ENCODE data around the gene FREM1.

FREM1 gene

GRCh38 chr9:14866200-14866749 lies 44.0 kb downstream of the FREM1 start:
- no peak overlapping the region for H3K4me3 ChIP-seq (ENCODE audit: low read depth in 1 of 2, low read length in 2 of 2)
- peak overlapping the region; percentile 48 for H3K27ac ChIP-seq (ENCODE audit: low read depth, low read length)
- H3K27me3 ChIP-seq (ENCODE audit: control insufficient read depth in 1 of 2, insufficient read depth in 2 of 2, low read length in 2 of 2) = no peaks in the 10 kb centered on the region
- peaks cover 6% of the 10 kb centered on the region for H3K36me3 ChIP-seq (ENCODE audit: insufficient read depth, low read length)
- peaks cover 58% of the 10 kb centered on the region for H3K4me1 ChIP-seq (ENCODE audit: insufficient read depth, low read length)
- H3K9me3 ChIP-seq (ENCODE audit: low read length) = no peaks in the 10 kb centered on the region
- no peak overlapping the region for H3K9ac ChIP-seq (ENCODE audit: low read length)

GRCh38 chr9:14864309-14864708 lies 45.9 kb downstream of the FREM1 start:
- H3K27ac ChIP-seq (ENCODE audit: low read depth, low read length) = peak overlapping the region; percentile 10
- no peaks in the 10 kb centered on the region for H3K27me3 ChIP-seq (ENCODE audit: control insufficient read depth in 1 of 2, insufficient read depth in 2 of 2, low read length in 2 of 2)
- H3K4me3 ChIP-seq (ENCODE audit: low read depth in 1 of 2, low read length in 2 of 2) = no peak overlapping the region
- H3K4me1 ChIP-seq (ENCODE audit: insufficient read depth, low read length) = peaks cover 53% of the 10 kb centered on the region
- peaks cover 6% of the 10 kb centered on the region for H3K36me3 ChIP-seq (ENCODE audit: insufficient read depth, low read length)
- no peak overlapping the region for H3K9ac ChIP-seq (ENCODE audit: low read length)
- H3K9me3 ChIP-seq (ENCODE audit: low read length) = no peaks in the 10 kb centered on the region

GRCh38 chr9:14863402-14863801 lies 46.8 kb downstream of the FREM1 start:
- Histone ChIP-seq H3K9ac (ENCODE audit: low read length) (no peak overlapping the region), H3K36me3 (ENCODE audit: insufficient read depth, low read length) (peaks cover 6% of the 10 kb centered on the region), H3K9me3 (ENCODE audit: low read length) (no peaks in the 10 kb centered on the region), H3K27me3 (ENCODE audit: control insufficient read depth in 1 of 2, insufficient read depth in 2 of 2, low read length in 2 of 2) (no peaks in the 10 kb centered on the region), H3K4me3 (ENCODE audit: low read depth in 1 of 2, low read length in 2 of 2) (no peak overlapping the region), H3K4me1 (ENCODE audit: insufficient read depth, low read length) (peaks cover 44% of the 10 kb centered on the region), H3K27ac (ENCODE audit: low read depth, low read length) (no peak overlapping the region)

GRCh38 chr9:14857449-14858305 lies 52.6 kb downstream of the FREM1 start:
- Histone ChIP-seq H3K4me3 (ENCODE audit: low read depth in 1 of 2, low read length in 2 of 2) (no peak overlapping the region), H3K9me3 (ENCODE audit: low read length) (no peaks in the 10 kb centered on the region), H3K27me3 (ENCODE audit: control insufficient read depth in 1 of 2, insufficient read depth in 2 of 2, low read length in 2 of 2) (no peaks in the 10 kb centered on the region), H3K4me1 (ENCODE audit: insufficient read depth, low read length) (no peaks in the 10 kb centered on the region), H3K9ac (ENCODE audit: low read length) (no peak overlapping the region), H3K27ac (ENCODE audit: low read depth, low read length) (no peak overlapping the region), H3K36me3 (ENCODE audit: insufficient read depth, low read length) (peaks cover 13% of the 10 kb centered on the region)

- Histone ChIP-seq H3K4me3 (ENCODE audit: low read depth in 1 of 2, low read length in 2 of 2) (no peak overlapping the region), H3K27ac (ENCODE audit: low read depth, low read length) (no peak overlapping the region), H3K9ac (ENCODE audit: low read length) (no peak overlapping the region), H3K4me1 (ENCODE audit: insufficient read depth, low read length) (peaks cover 4% of the 10 kb centered on the region), H3K27me3 (ENCODE audit: control insufficient read depth in 1 of 2, insufficient read depth in 2 of 2, low read length in 2 of 2) (no peaks in the 10 kb centered on the region), H3K36me3 (ENCODE audit: insufficient read depth, low read length) (peaks cover 39% of the 10 kb centered on the region), H3K9me3 (ENCODE audit: low read length) (no peaks in the 10 kb centered on the region)
Measured at GRCh38 chr9:14849851-14850250, 60.4 kb downstream of the FREM1 start.

- no peak overlapping the region for H3K27ac ChIP-seq (ENCODE audit: low read depth, low read length)
- peaks cover 44% of the 10 kb centered on the region for H3K36me3 ChIP-seq (ENCODE audit: insufficient read depth, low read length)
- no peaks in the 10 kb centered on the region for H3K9me3 ChIP-seq (ENCODE audit: low read length)
- H3K4me3 ChIP-seq (ENCODE audit: low read depth in 1 of 2, low read length in 2 of 2) = no peak overlapping the region
- no peak overlapping the region for H3K9ac ChIP-seq (ENCODE audit: low read length)
- H3K4me1 ChIP-seq (ENCODE audit: insufficient read depth, low read length) = peaks cover 4% of the 10 kb centered on the region
- no peaks in the 10 kb centered on the region for H3K27me3 ChIP-seq (ENCODE audit: control insufficient read depth in 1 of 2, insufficient read depth in 2 of 2, low read length in 2 of 2)
Measured at GRCh38 chr9:14849296-14849695, 60.9 kb downstream of the FREM1 start.

- Histone ChIP-seq H3K27me3 (ENCODE audit: control insufficient read depth in 1 of 2, insufficient read depth in 2 of 2, low read length in 2 of 2) (no peaks in the 10 kb centered on the region), H3K4me3 (ENCODE audit: low read depth in 1 of 2, low read length in 2 of 2) (no peak overlapping the region), H3K4me1 (ENCODE audit: insufficient read depth, low read length) (peaks cover 4% of the 10 kb centered on the region), H3K9me3 (ENCODE audit: low read length) (no peaks in the 10 kb centered on the region), H3K9ac (ENCODE audit: low read length) (no peak overlapping the region), H3K36me3 (ENCODE audit: insufficient read depth, low read length) (peaks cover 59% of the 10 kb centered on the region), H3K27ac (ENCODE audit: low read depth, low read length) (no peak overlapping the region)
Measured at GRCh38 chr9:14846871-14847311, 63.3 kb downstream of the FREM1 start.

GRCh38 chr9:14843163-14843562 lies 67.1 kb downstream of the FREM1 start:
- H3K9me3 ChIP-seq (ENCODE audit: low read length) = no peaks in the 10 kb centered on the region
- no peaks in the 10 kb centered on the region for H3K27me3 ChIP-seq (ENCODE audit: control insufficient read depth in 1 of 2, insufficient read depth in 2 of 2, low read length in 2 of 2)
- no peak overlapping the region for H3K4me3 ChIP-seq (ENCODE audit: low read depth in 1 of 2, low read length in 2 of 2)
- H3K27ac ChIP-seq (ENCODE audit: low read depth, low read length) = no peak overlapping the region
- H3K36me3 ChIP-seq (ENCODE audit: insufficient read depth, low read length) = peaks cover 50% of the 10 kb centered on the region
- no peak overlapping the region for H3K9ac ChIP-seq (ENCODE audit: low read length)
- H3K4me1 ChIP-seq (ENCODE audit: insufficient read depth, low read length) = peaks cover 4% of the 10 kb centered on the region

- Histone ChIP-seq H3K9me3 (ENCODE audit: low read length) (no peaks in the 10 kb centered on the region), H3K36me3 (ENCODE audit: insufficient read depth, low read length) (peaks cover 50% of the 10 kb centered on the region), H3K4me3 (ENCODE audit: low read depth in 1 of 2, low read length in 2 of 2) (no peak overlapping the region), H3K27me3 (ENCODE audit: control insufficient read depth in 1 of 2, insufficient read depth in 2 of 2, low read length in 2 of 2) (no peaks in the 10 kb centered on the region), H3K4me1 (ENCODE audit: insufficient read depth, low read length) (peaks cover 4% of the 10 kb centered on the region), H3K9ac (ENCODE audit: low read length) (no peak overlapping the region), H3K27ac (ENCODE audit: low read depth, low read length) (no peak overlapping the region)
Measured at GRCh38 chr9:14842269-14842668, 68.0 kb downstream of the FREM1 start.

- Histone ChIP-seq H3K9ac (ENCODE audit: low read length) (no peak overlapping the region), H3K36me3 (ENCODE audit: insufficient read depth, low read length) (peaks cover 35% of the 10 kb centered on the region), H3K4me1 (ENCODE audit: insufficient read depth, low read length) (no peaks in the 10 kb centered on the region), H3K27ac (ENCODE audit: low read depth, low read length) (no peak overlapping the region), H3K27me3 (ENCODE audit: control insufficient read depth in 1 of 2, insufficient read depth in 2 of 2, low read length in 2 of 2) (no peaks in the 10 kb centered on the region), H3K4me3 (ENCODE audit: low read depth in 1 of 2, low read length in 2 of 2) (no peak overlapping the region), H3K9me3 (ENCODE audit: low read length) (no peaks in the 10 kb centered on the region)
Measured at GRCh38 chr9:14838701-14839100, 71.5 kb downstream of the FREM1 start.

GRCh38 chr9:14836885-14837284 lies 73.3 kb downstream of the FREM1 start:
- Histone ChIP-seq H3K36me3 (ENCODE audit: insufficient read depth, low read length) (peaks cover 29% of the 10 kb centered on the region), H3K9ac (ENCODE audit: low read length) (no peak overlapping the region), H3K27ac (ENCODE audit: low read depth, low read length) (no peak overlapping the region), H3K4me1 (ENCODE audit: insufficient read depth, low read length) (no peaks in the 10 kb centered on the region), H3K9me3 (ENCODE audit: low read length) (no peaks in the 10 kb centered on the region), H3K27me3 (ENCODE audit: control insufficient read depth in 1 of 2, insufficient read depth in 2 of 2, low read length in 2 of 2) (no peaks in the 10 kb centered on the region), H3K4me3 (ENCODE audit: low read depth in 1 of 2, low read length in 2 of 2) (no peak overlapping the region)

- Histone ChIP-seq H3K27me3 (ENCODE audit: control insufficient read depth in 1 of 2, insufficient read depth in 2 of 2, low read length in 2 of 2) (no peaks in the 10 kb centered on the region), H3K27ac (ENCODE audit: low read depth, low read length) (no peak overlapping the region), H3K9ac (ENCODE audit: low read length) (no peak overlapping the region), H3K36me3 (ENCODE audit: insufficient read depth, low read length) (peaks cover 35% of the 10 kb centered on the region), H3K4me1 (ENCODE audit: insufficient read depth, low read length) (no peaks in the 10 kb centered on the region), H3K4me3 (ENCODE audit: low read depth in 1 of 2, low read length in 2 of 2) (no peak overlapping the region), H3K9me3 (ENCODE audit: low read length) (no peaks in the 10 kb centered on the region)
Measured at GRCh38 chr9:14831661-14832060, 78.6 kb downstream of the FREM1 start.
